T47D (cell line): ENCODE measurements around the gene MASP1.
"Not testable (repeated sequence)": the region's sequence is repeated elsewhere in the genome, so short reads cannot be mapped to it uniquely, and the experiment has no call there.

Experiments used
- DNase-seq, 2 experiments: peaks; one replicate each; pipeline versions ENCODE4 v3.0.0 to v3.0.0-alpha.2; 2011 to 2012; ENCODE audit warnings: low read depth in 1 of 2, low spot score in 1 of 2
- JUND ChIP-seq: IDR thresholded peaks from 2 replicates; pipeline ENCODE4 v1.6.1; 2012; ENCODE audit warnings: low read depth
- in situ Hi-C: cut with HindIII; loops from 2 replicates; pipeline ENCODE4 v1.10.0; 2016; ENCODE audit warnings: low sequenced_read_pairs, low pct_unique_long_range_greater_than_20kb

Gene MASP1

DNA sequence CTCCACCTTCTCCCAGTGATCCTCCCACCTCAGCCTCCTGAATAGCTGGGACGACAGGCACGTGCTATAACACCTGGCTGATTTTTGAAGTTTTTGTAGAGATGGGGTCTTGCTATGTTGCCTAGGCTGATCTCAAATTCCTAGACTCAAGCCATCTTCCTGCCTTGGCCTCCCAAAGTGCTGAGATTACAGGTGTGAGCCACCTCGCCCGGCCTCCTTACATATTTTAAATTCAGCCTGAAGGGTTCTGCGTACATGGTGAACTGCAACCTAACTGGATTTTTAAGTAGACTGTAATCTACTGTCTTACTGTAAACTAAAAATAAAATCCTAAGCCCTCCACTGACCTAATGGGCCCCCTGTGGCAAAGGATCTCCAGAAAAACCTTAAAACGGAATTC lies 34.1 kb downstream of the MASP1 start:
- DNase-seq: no peak
- in situ Hi-C loops: no loop called here
- no peak for TF ChIP-seq JUND

DNA sequence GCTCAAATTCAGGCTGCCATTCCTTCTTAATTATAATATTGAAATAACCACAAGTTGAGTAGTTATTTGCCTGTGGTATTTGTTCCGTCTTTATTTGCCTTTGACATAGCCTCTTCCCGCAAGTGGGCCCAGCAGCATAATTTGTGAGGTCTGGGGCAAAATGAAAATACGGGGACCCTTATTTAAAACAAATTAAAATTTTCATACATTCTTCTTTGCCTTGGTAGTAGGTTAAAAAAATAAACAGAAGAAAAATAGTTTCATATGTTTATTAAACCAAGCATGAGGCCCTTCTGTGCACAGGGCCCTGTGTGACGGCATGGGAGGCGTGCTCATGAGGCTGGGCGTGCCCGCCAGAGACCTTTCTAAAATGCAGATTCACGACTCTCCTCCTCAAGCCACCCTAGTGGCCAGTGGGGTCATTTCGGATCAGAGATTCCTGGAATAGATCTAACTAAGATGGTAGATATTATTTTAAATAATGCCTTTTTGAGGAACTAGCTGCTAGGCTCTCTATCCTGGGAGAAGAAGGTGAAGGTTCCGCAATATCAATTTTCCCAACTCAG lies 35.4 kb downstream of the MASP1 start:
- no peak for TF ChIP-seq JUND
- in situ Hi-C loops: no loop called here
- DNase-seq: no peak

DNA sequence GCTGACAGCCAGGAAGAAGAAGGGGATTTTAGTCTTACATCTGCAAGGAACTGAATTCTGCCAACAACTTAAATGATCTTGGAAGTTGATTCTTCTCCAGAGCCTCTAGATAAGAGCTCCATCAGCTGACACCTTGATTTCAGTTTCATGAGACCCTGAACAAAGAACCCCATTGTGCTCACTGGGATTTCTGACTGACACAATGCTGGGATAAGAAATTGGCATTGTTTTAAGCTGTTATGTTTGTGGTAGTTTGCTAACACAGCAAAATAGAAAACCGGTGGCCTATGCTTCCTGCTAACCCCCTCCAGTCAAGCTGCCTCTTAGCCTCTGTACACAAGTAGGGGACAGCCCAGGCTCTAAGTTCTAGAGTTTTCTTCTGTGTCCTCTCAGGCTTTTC lies 36.2 kb downstream of the MASP1 start:
- no peak for DNase-seq
- in situ Hi-C loops: no loop called here
- no peak for TF ChIP-seq JUND

DNA sequence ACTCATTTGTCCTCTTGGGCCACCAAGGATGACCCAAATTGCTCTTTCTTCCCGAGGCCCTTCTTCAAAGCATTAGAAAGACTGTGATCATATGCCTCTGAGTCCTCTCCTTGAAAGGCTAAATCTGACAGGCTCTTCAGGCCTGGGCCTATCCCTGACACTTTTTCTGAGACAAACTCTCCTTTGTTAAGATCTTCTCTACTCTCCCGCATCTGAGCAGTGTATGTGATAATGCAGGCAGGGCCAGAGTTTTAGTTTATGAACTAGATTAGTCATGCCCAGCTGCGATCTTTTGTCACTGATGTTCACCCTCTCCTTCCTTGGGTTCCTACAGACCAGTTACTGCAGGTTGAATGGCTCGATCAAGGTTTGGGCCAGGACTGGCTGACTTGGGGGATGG lies 39.2 kb downstream of the MASP1 start:
- in situ Hi-C loops: no loop called here

GRCh38 chr3:187251599-187251998 lies 39.9 kb downstream of the MASP1 start:
- DNase-seq: no peak
- in situ Hi-C loops: no loop called here
- no peak for TF ChIP-seq JUND

More for the DNA sequence above, 39.2 kb downstream of the MASP1 start:
- no peak for DNase-seq
- TF ChIP-seq JUND: no peak

DNA sequence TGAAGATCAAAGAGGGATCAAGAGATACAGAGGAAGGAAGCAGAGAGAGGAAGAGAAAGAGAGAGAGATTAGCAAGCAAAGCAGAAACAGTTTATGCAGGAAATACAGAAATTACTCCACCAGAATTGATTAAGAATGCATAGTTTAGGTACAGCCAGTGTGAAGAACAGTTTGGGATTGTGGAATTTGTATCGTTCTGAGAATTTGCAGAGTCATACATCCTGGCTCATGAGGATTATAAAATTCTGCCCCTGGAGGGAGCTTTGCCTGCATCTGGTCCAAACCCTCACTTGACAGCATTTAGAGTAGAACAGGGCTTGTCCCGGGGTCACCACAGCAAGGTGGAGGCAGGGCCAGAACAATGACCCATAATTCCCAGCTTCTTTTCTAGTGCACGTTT lies 44.1 kb downstream of the MASP1 start:
- no peak for TF ChIP-seq JUND
- in situ Hi-C loops: no loop called here
- DNase-seq: no peak

DNA sequence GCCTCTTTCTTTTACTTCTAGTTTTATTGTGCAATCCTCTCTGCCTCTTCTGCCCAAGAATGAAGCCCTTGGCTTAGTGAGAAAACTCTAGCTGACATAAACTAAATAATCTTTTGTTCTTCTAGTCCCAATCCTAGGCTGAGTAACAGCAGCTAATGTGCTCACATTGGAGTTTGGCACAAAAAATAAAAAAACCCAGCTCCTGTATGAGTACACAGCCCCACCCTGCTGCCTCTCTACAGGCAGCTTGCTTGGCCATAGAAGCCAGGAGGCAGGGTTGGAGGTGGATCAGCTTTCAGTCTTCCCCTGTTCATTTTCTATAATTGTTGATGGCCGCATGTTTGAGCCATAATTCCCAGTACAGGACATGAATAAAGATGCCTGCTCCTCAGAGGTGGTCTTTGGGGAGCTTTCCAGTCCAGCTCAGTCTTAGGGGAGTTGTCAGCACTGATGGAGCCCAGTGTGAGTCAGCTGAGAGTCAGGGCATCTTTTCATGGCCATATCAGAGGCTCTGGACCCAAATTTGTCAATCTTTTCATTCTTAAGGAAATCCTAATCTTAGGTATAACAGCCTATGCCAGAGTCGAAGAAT lies 47.5 kb downstream of the MASP1 start:
- no peak for DNase-seq
- in situ Hi-C loops: no loop called here
- TF ChIP-seq JUND: no peak

GRCh38 chr3:187242900-187243299 lies 48.6 kb downstream of the MASP1 start:
- no peak for DNase-seq
- no peak for TF ChIP-seq JUND
- in situ Hi-C loops: no loop called here

GRCh38 chr3:187242435-187242834 lies 49.1 kb downstream of the MASP1 start:
- no peak for DNase-seq
- no peak for TF ChIP-seq JUND
- in situ Hi-C loops: no loop called here

DNA sequence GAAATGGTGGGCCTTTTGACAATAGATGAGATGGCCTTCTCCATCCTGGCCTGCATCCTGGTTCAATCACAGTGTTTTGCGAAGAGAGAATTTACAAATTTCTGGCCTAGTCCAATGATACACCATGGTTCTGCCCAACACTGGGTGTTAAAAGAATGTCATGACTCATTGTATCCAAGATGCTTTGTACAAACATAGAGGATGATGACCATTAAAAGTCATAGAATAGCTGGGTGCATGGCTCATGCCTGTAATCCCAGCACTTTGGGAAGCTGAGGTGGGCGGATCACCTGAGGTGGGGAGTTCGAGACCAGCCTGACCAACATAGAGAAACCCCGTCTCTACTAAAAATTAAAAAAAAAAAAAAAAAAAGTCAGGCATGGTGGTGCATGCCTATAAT lies 52.7 kb downstream of the MASP1 start:
- DNase-seq, in situ Hi-C loops: not testable (repeated sequence)

DNA sequence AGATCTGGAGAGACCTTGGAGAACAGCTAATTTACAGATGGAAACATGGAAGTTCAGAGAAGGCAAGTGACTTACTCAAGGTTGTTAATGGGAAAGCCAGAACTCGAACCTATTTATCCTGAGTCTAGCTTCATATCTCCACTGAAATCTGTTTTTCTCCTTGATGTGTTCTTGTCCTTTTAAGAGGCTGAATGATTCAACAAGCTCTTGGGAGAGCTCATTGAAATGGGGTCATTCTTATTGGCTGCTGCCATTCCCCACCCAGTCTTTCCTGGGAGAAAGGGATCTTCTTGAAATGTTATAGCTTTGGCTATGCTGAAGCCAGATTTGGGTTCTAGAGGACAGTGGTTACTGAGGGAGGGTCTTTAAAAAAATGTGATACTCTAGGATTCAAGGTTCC lies 53.3 kb downstream of the MASP1 start:
- in situ Hi-C loops: no loop called here
- TF ChIP-seq JUND: no peak
- no peak for DNase-seq

DNA sequence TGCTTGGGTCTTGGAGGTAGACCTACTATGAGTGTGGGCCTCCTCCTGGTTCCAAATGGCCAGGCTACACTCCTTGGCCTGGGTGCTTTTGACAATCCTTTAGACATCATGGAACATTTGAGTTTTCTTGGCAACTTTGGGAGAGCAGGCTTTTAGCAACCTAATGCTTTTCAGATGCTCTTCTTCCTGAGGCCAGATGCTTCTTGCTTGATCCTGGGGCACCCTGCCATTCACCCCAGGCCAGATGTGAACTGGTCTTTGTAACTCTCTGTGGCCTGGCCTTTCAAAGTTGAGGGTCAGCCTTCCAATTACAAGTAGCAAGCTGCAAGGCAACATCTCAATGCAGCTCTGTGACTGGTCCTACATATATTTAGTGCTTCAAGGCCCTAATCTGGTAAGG lies 53.8 kb downstream of the MASP1 start:
- no peak for DNase-seq
- in situ Hi-C loops: no loop called here

GRCh38 chr3:187236962-187237361 lies 54.6 kb downstream of the MASP1 start:
- TF ChIP-seq JUND: no peak
- in situ Hi-C loops: no loop called here
- no peak for DNase-seq

More for the DNA sequence above, 53.8 kb downstream of the MASP1 start:
- no peak for TF ChIP-seq JUND

- no peak for DNase-seq
- in situ Hi-C loops: no loop called here
- TF ChIP-seq JUND: no peak
These were observed 61.5 kb downstream of the MASP1 start for GRCh38 chr3:187230011-187230410.
